Measurements from ENCODE around the gene HSPA1A.

Gene HSPA1A

DNA sequence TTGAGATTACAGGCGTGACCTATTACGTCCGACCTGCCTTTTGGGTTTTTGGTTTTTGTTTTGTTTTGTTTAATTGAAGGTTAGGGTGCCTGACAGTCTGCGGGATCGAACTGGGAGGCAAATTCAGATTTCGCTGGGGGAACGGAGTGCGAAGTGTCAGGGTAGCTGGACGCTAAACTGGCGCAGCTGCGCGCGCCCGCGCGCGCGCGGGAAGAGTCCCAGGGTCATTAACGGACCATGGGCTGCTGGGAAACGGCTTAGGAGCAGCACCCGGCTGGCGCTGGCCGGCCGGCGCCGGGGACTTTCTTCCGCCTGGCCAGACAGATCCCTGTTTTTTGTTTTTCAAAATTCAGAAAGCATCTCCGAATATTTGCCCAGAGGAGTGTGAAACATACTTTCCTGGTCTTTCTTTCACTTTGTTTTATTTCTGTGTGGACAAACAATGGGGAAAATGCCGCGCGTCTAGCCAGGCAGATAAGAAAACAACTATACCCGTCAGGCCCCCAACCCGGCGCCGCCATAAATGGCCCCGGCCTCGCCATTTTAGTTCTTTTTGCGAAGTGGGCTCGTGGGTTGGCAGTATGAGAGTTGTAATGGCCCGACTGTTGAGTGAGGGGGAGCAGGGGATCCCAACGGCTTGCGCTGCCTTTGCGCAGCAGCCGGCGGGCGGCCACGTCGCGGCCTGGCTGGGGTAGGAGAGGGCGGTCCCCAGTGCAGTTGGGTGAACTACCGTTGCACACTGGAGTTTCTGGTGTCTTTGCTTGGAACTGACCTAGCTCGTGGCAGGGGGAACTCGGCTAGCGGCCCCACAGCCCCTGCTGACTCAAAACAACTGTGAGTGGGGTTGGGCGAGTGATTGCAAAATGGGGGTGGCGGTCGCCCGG, 19.3 kb downstream of the HSPA1A start (continued):
- TF ChIP-seq, protein P1, sequence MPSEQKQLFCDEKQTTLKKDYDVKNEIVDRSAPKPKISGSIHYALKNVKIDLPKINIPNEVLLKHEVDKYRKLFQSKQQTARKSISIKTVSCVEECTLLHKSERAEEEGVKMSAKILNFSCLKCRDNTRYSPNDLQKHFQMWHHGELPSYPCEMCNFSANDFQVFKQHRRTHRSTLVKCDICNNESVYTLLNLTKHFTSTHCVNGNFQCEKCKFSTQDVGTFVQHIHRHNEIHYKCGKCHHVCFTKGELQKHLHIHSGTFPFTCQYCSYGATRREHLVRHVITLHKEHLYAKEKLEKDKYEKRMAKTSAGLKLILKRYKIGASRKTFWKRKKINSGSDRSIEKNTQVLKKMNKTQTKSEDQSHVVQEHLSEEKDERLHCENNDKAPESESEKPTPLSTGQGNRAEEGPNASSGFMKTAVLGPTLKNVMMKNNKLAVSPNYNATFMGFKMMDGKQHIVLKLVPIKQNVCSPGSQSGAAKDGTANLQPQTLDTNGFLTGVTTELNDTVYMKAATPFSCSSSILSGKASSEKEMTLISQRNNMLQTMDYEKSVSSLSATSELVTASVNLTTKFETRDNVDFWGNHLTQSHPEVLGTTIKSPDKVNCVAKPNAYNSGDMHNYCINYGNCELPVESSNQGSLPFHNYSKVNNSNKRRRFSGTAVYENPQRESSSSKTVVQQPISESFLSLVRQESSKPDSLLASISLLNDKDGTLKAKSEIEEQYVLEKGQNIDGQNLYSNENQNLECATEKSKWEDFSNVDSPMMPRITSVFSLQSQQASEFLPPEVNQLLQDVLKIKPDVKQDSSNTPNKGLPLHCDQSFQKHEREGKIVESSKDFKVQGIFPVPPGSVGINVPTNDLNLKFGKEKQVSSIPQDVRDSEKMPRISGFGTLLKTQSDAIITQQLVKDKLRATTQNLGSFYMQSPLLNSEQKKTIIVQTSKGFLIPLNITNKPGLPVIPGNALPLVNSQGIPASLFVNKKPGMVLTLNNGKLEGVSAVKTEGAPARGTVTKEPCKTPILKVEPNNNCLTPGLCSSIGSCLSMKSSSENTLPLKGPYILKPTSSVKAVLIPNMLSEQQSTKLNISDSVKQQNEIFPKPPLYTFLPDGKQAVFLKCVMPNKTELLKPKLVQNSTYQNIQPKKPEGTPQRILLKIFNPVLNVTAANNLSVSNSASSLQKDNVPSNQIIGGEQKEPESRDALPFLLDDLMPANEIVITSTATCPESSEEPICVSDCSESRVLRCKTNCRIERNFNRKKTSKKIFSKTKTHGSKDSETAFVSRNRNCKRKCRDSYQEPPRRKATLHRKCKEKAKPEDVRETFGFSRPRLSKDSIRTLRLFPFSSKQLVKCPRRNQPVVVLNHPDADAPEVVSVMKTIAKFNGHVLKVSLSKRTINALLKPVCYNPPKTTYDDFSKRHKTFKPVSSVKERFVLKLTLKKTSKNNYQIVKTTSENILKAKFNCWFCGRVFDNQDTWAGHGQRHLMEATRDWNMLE (tag by site-specific recombination; conservative IDR thresholded peaks at IDR 0.05; ENCODE audit: low read depth) = 0 out of 2 replicates have a peak, but pooled peaks have one; percentile 27
- TF ChIP-seq, protein P2, sequence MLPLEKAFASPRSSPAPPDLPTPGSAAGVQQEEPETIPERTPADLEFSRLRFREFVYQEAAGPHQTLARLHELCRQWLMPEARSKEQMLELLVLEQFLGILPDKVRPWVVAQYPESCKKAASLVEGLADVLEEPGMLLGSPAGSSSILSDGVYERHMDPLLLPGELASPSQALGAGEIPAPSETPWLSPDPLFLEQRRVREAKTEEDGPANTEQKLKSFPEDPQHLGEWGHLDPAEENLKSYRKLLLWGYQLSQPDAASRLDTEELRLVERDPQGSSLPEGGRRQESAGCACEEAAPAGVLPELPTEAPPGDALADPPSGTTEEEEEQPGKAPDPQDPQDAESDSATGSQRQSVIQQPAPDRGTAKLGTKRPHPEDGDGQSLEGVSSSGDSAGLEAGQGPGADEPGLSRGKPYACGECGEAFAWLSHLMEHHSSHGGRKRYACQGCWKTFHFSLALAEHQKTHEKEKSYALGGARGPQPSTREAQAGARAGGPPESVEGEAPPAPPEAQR (tag by site-specific recombination; IDR thresholded peaks at IDR 0.05) = no peak
- TF ChIP-seq ZBTB1 (tag by site-specific recombination; IDR thresholded peaks at IDR 0.05) (no peak), ZNF621 (tag by site-specific recombination; IDR thresholded peaks at IDR 0.05) (no peak), ZNF394 (tag by site-specific recombination; IDR thresholded peaks at IDR 0.05; ENCODE audit: borderline replicate concordance) (peak; percentile 70), ZNF747 (tag by site-specific recombination; IDR thresholded peaks at IDR 0.05) (no peak), ZNF677 (tag by site-specific recombination; IDR thresholded peaks at IDR 0.05) (no peak), ZNF146 (tag by site-specific recombination; IDR thresholded peaks at IDR 0.05) (0 out of 2 replicates have a peak, but pooled peaks have one; percentile 11), YY2 (tag by site-specific recombination; IDR thresholded peaks at IDR 0.05) (peak; percentile 93), ZNF112 (tag by site-specific recombination; IDR thresholded peaks at IDR 0.05) (no peak), ZNF350 (tag by site-specific recombination; IDR thresholded peaks at IDR 0.05) (no peak)
- TF ChIP-seq, protein P3, sequence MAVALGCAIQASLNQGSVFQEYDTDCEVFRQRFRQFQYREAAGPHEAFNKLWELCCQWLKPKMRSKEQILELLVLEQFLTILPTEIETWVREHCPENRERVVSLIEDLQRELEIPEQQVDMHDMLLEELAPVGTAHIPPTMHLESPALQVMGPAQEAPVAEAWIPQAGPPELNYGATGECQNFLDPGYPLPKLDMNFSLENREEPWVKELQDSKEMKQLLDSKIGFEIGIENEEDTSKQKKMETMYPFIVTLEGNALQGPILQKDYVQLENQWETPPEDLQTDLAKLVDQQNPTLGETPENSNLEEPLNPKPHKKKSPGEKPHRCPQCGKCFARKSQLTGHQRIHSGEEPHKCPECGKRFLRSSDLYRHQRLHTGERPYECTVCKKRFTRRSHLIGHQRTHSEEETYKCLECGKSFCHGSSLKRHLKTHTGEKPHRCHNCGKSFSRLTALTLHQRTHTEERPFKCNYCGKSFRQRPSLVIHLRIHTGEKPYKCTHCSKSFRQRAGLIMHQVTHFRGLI (tag by site-specific recombination; IDR thresholded peaks at IDR 0.05) = peak; percentile 11; the same call in 1 of the 2 replicates
- TF ChIP-seq, protein P4, sequence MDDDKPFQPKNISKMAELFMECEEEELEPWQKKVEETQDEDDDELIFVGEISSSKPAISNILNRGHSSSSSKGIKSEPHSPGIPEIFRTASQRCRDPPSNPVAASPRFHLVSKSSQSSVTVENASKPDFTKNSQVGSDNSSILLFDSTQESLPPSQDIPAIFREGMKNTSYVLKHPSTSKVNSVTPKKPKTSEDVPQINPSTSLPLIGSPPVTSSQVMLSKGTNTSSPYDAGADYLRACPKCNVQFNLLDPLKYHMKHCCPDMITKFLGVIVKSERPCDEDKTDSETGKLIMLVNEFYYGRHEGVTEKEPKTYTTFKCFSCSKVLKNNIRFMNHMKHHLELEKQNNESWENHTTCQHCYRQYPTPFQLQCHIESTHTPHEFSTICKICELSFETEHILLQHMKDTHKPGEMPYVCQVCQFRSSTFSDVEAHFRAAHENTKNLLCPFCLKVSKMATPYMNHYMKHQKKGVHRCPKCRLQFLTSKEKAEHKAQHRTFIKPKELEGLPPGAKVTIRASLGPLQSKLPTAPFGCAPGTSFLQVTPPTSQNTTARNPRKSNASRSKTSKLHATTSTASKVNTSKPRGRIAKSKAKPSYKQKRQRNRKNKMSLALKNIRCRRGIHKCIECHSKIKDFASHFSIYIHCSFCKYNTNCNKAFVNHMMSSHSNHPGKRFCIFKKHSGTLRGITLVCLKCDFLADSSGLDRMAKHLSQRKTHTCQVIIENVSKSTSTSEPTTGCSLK (tag by site-specific recombination; IDR thresholded peaks at IDR 0.05) = no peak
- TF ChIP-seq, protein P5, sequence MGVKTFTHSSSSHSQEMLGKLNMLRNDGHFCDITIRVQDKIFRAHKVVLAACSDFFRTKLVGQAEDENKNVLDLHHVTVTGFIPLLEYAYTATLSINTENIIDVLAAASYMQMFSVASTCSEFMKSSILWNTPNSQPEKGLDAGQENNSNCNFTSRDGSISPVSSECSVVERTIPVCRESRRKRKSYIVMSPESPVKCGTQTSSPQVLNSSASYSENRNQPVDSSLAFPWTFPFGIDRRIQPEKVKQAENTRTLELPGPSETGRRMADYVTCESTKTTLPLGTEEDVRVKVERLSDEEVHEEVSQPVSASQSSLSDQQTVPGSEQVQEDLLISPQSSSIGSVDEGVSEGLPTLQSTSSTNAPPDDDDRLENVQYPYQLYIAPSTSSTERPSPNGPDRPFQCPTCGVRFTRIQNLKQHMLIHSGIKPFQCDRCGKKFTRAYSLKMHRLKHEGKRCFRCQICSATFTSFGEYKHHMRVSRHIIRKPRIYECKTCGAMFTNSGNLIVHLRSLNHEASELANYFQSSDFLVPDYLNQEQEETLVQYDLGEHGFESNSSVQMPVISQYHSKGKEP (tag by site-specific recombination; IDR thresholded peaks at IDR 0.05) = peak; percentile 64; the same call in 1 of the 2 replicates
- TF ChIP-seq, protein P6, sequence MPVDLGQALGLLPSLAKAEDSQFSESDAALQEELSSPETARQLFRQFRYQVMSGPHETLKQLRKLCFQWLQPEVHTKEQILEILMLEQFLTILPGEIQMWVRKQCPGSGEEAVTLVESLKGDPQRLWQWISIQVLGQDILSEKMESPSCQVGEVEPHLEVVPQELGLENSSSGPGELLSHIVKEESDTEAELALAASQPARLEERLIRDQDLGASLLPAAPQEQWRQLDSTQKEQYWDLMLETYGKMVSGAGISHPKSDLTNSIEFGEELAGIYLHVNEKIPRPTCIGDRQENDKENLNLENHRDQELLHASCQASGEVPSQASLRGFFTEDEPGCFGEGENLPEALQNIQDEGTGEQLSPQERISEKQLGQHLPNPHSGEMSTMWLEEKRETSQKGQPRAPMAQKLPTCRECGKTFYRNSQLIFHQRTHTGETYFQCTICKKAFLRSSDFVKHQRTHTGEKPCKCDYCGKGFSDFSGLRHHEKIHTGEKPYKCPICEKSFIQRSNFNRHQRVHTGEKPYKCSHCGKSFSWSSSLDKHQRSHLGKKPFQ (tag by site-specific recombination; IDR thresholded peaks at IDR 0.05) = no peak
- TF ChIP-seq, protein P7, sequence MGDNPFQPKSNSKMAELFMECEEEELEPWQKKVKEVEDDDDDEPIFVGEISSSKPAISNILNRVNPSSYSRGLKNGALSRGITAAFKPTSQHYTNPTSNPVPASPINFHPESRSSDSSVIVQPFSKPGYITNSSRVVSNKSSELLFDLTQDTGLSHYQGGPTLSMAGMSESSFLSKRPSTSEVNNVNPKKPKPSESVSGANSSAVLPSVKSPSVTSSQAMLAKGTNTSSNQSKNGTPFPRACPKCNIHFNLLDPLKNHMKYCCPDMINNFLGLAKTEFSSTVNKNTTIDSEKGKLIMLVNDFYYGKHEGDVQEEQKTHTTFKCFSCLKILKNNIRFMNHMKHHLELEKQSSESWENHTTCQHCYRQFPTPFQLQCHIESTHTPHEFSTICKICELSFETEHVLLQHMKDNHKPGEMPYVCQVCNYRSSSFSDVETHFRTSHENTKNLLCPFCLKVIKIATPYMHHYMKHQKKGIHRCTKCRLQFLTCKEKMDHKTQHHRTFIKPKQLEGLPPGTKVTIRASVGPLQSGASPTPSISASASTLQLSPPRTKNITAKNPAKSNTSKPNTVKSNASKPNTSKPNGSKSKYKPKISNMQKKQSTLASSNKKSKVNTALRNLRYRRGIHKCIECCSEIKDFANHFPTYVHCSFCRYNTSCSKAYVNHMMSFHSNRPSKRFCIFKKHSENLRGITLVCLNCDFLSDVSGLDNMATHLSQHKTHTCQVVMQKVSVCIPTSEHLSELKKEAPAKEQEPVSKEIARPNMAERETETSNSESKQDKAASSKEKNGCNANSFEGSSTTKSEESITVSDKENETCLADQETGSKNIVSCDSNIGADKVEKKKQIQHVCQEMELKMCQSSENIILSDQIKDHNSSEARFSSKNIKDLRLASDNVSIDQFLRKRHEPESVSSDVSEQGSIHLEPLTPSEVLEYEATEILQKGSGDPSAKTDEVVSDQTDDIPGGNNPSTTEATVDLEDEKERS (tag by site-specific recombination; IDR thresholded peaks at IDR 0.05) = no peak; the same call in 1 of the 2 replicates
- TF ChIP-seq, protein P8, sequence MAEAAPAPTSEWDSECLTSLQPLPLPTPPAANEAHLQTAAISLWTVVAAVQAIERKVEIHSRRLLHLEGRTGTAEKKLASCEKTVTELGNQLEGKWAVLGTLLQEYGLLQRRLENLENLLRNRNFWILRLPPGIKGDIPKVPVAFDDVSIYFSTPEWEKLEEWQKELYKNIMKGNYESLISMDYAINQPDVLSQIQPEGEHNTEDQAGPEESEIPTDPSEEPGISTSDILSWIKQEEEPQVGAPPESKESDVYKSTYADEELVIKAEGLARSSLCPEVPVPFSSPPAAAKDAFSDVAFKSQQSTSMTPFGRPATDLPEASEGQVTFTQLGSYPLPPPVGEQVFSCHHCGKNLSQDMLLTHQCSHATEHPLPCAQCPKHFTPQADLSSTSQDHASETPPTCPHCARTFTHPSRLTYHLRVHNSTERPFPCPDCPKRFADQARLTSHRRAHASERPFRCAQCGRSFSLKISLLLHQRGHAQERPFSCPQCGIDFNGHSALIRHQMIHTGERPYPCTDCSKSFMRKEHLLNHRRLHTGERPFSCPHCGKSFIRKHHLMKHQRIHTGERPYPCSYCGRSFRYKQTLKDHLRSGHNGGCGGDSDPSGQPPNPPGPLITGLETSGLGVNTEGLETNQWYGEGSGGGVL (tag by site-specific recombination; IDR thresholded peaks at IDR 0.05) = no peak

Measured in HEK293 (cell line).